Karpas-422 (cell line): ENCODE results near the gene COL17A1. TPM values are rescaled to one million over a fixed set of nuclear protein-coding genes. Genes with fewer than 3 reads are reported as not detected.

Experiments used
- DNase-seq: peaks from one replicate; pipeline ENCODE4 v3.0.0-alpha.2; 2015
- H2AFZ ChIP-seq: fragments of 200-600 bp; sonication (generic); 2 replicates; pipeline ENCODE4 v1.6.1; 2014; ENCODE audit warnings: antibody characterized with exemption, low read length, mixed read lengths
- H3K27ac ChIP-seq: fragments of 200-600 bp; sonication (generic); 2 replicates; pipeline ENCODE4 v1.5.1; 2014; ENCODE audit warnings: mild to moderate bottlenecking, low read length, moderate library complexity
- H3K27me3 ChIP-seq: fragments of 200-600 bp; sonication (generic); 2 replicates; pipeline ENCODE4 v1.6.1; 2014; ENCODE audit warnings: low read length, mixed read lengths
- H3K36me3 ChIP-seq: fragments of 200-600 bp; sonication (generic); 2 replicates; pipeline ENCODE4 v1.6.1; 2014; ENCODE audit warnings: low read length, mixed read lengths; ENCODE audit not compliant: insufficient read depth
- H3K4me1 ChIP-seq: fragments of 200-600 bp; sonication (generic); 2 replicates; pipeline ENCODE4 v1.6.1; 2014; ENCODE audit warnings: mild to moderate bottlenecking, low read length, mixed read lengths
- H3K4me2 ChIP-seq: fragments of 200-600 bp; sonication (generic); 2 replicates; pipeline ENCODE4 v1.6.1; 2014; ENCODE audit warnings: low read length, low read depth, mild to moderate bottlenecking; ENCODE audit not compliant: poor library complexity, severe bottlenecking
- H3K4me3 ChIP-seq: fragments of 200-600 bp; sonication (generic); 2 replicates; pipeline ENCODE4 v1.5.1; 2014; ENCODE audit warnings: mild to moderate bottlenecking, antibody characterized with exemption, low read length, mixed read lengths
- H3K79me2 ChIP-seq: fragments of 200-600 bp; sonication (generic); 2 replicates; pipeline ENCODE4 v1.6.1; 2014; ENCODE audit warnings: mild to moderate bottlenecking, low read length, mixed read lengths
- H3K9ac ChIP-seq: fragments of 200-600 bp; sonication (generic); 2 replicates; pipeline ENCODE4 v1.6.0; 2014; ENCODE audit warnings: low read length
- H3K9me2 ChIP-seq: fragments of 200-600 bp; sonication (generic), shearing (Covaris generic); replicated peaks from 2 replicates; pipeline ENCODE4 v1.6.0; 2014; ENCODE audit warnings: mild to moderate bottlenecking, low read length, moderate library complexity; ENCODE audit not compliant: insufficient read depth
- H3K9me3 ChIP-seq: fragments of 300-700, 200-600 bp; sonication (generic); 2 replicates; pipeline ENCODE4 v1.6.1; 2014; ENCODE audit warnings: low read length, mixed read lengths
- H4K20me1 ChIP-seq: fragments of 200-600 bp; sonication (generic); 2 replicates; pipeline ENCODE4 v1.6.1; 2014; ENCODE audit warnings: mild to moderate bottlenecking, antibody characterized with exemption, low read length, low read depth; ENCODE audit not compliant: insufficient read depth
- total RNA-seq: library from RNA; depleted of rRNA; stranded (reverse); fragments of >200 nt; shearing (Covaris generic); gene quantifications from 2 replicates; pipeline ENCODE4 v1.2.3, GENCODE V29; 2014; ENCODE audit warnings: low replicate concordance

Gene COL17A1
- total RNA-seq, 1 experiment from 2014 or later: not detected

- H3K36me3 ChIP-seq: no peaks in the 10 kb centered on the region
- DNase-seq: no peak
- H3K9me3 ChIP-seq: no peaks in the 10 kb centered on the region
- no peak overlapping the region for H2AFZ ChIP-seq
- no peak overlapping the region for H3K4me2 ChIP-seq
- H3K4me3 ChIP-seq: no peak overlapping the region
- no peaks in the 10 kb centered on the region for H4K20me1 ChIP-seq
- no peaks in the 10 kb centered on the region for H3K4me1 ChIP-seq
- H3K27me3 ChIP-seq: no peaks in the 10 kb centered on the region
- no peak overlapping the region for H3K27ac ChIP-seq
- no peaks in the 10 kb centered on the region for H3K79me2 ChIP-seq
- no peaks in the 10 kb centered on the region for H3K9me2 ChIP-seq
- H3K9ac ChIP-seq: no peak overlapping the region
Measured at GRCh38 chr10:104043854-104044253, 41.8 kb downstream of the COL17A1 start.

GRCh38 chr10:104043185-104043830 lies 42.4 kb downstream of the COL17A1 start:
- no peaks in the 10 kb centered on the region for H3K27me3 ChIP-seq
- H2AFZ ChIP-seq: no peak overlapping the region
- H3K36me3 ChIP-seq: no peaks in the 10 kb centered on the region
- H3K79me2 ChIP-seq: no peaks in the 10 kb centered on the region
- no peaks in the 10 kb centered on the region for H3K9me2 ChIP-seq
- no peaks in the 10 kb centered on the region for H3K4me1 ChIP-seq
- H3K9ac ChIP-seq: no peak overlapping the region
- no peak overlapping the region for H3K4me3 ChIP-seq
- no peak overlapping the region for H3K27ac ChIP-seq
- H3K9me3 ChIP-seq: no peaks in the 10 kb centered on the region
- DNase-seq: no peak
- H3K4me2 ChIP-seq: no peak overlapping the region
- no peaks in the 10 kb centered on the region for H4K20me1 ChIP-seq

- no peaks in the 10 kb centered on the region for H3K79me2 ChIP-seq
- H3K27ac ChIP-seq: no peak overlapping the region
- H3K4me2 ChIP-seq: no peak overlapping the region
- no peak for DNase-seq
- H3K27me3 ChIP-seq: no peaks in the 10 kb centered on the region
- H3K4me3 ChIP-seq: no peak overlapping the region
- H3K4me1 ChIP-seq: no peaks in the 10 kb centered on the region
- no peaks in the 10 kb centered on the region for H3K9me2 ChIP-seq
- no peak overlapping the region for H2AFZ ChIP-seq
- H4K20me1 ChIP-seq: no peaks in the 10 kb centered on the region
- no peaks in the 10 kb centered on the region for H3K9me3 ChIP-seq
- no peaks in the 10 kb centered on the region for H3K36me3 ChIP-seq
- no peak overlapping the region for H3K9ac ChIP-seq
Measured at GRCh38 chr10:104041891-104042535, 43.7 kb downstream of the COL17A1 start.

- Histone ChIP-seq H3K4me2 (no peak overlapping the region), H4K20me1 (no peaks in the 10 kb centered on the region), H3K27me3 (no peaks in the 10 kb centered on the region), H3K4me1 (no peaks in the 10 kb centered on the region), H3K36me3 (no peaks in the 10 kb centered on the region), H3K9ac (no peak overlapping the region), H2AFZ (no peak overlapping the region), H3K79me2 (no peaks in the 10 kb centered on the region), H3K9me2 (no peaks in the 10 kb centered on the region), H3K4me3 (no peak overlapping the region), H3K27ac (no peak overlapping the region), H3K9me3 (no peaks in the 10 kb centered on the region)
- DNase-seq: no peak
Measured at GRCh38 chr10:104040862-104041789, 44.6 kb downstream of the COL17A1 start.

- H3K27ac ChIP-seq: no peak overlapping the region
- H2AFZ ChIP-seq: no peak overlapping the region
- no peak for DNase-seq
- H3K4me3 ChIP-seq: no peak overlapping the region
- no peaks in the 10 kb centered on the region for H3K9me3 ChIP-seq
- no peaks in the 10 kb centered on the region for H3K79me2 ChIP-seq
- no peak overlapping the region for H3K4me2 ChIP-seq
- no peaks in the 10 kb centered on the region for H3K36me3 ChIP-seq
- no peaks in the 10 kb centered on the region for H3K9me2 ChIP-seq
- H3K9ac ChIP-seq: no peak overlapping the region
- no peaks in the 10 kb centered on the region for H3K27me3 ChIP-seq
- no peaks in the 10 kb centered on the region for H4K20me1 ChIP-seq
- H3K4me1 ChIP-seq: no peaks in the 10 kb centered on the region
Measured at GRCh38 chr10:104040382-104040781, 45.3 kb downstream of the COL17A1 start.

GRCh38 chr10:104038958-104039752 lies 46.5 kb downstream of the COL17A1 start:
- no peaks in the 10 kb centered on the region for H3K27me3 ChIP-seq
- H3K4me1 ChIP-seq: no peaks in the 10 kb centered on the region
- DNase-seq: no peak

GRCh38 chr10:104038537-104038936 lies 47.1 kb downstream of the COL17A1 start:
- Histone ChIP-seq H3K36me3 (no peaks in the 10 kb centered on the region), H3K27me3 (no peaks in the 10 kb centered on the region), H3K27ac (no peak overlapping the region), H3K9me2 (no peaks in the 10 kb centered on the region), H2AFZ (no peak overlapping the region), H3K4me2 (no peak overlapping the region), H4K20me1 (no peaks in the 10 kb centered on the region), H3K79me2 (no peaks in the 10 kb centered on the region), H3K9me3 (no peaks in the 10 kb centered on the region), H3K4me3 (no peak overlapping the region), H3K9ac (no peak overlapping the region), H3K4me1 (no peaks in the 10 kb centered on the region)
- no peak for DNase-seq

More at GRCh38 chr10:104038958-104039752, 46.5 kb downstream of the COL17A1 start:
- H3K79me2 ChIP-seq: no peaks in the 10 kb centered on the region
- no peak overlapping the region for H3K27ac ChIP-seq
- H2AFZ ChIP-seq: no peak overlapping the region
- no peaks in the 10 kb centered on the region for H3K9me3 ChIP-seq
- no peak overlapping the region for H3K9ac ChIP-seq
- no peak overlapping the region for H3K4me3 ChIP-seq
- no peaks in the 10 kb centered on the region for H4K20me1 ChIP-seq
- H3K4me2 ChIP-seq: no peak overlapping the region
- H3K9me2 ChIP-seq: no peaks in the 10 kb centered on the region
- no peaks in the 10 kb centered on the region for H3K36me3 ChIP-seq
